ENCODE measurements around the gene BBS12.

DNA sequence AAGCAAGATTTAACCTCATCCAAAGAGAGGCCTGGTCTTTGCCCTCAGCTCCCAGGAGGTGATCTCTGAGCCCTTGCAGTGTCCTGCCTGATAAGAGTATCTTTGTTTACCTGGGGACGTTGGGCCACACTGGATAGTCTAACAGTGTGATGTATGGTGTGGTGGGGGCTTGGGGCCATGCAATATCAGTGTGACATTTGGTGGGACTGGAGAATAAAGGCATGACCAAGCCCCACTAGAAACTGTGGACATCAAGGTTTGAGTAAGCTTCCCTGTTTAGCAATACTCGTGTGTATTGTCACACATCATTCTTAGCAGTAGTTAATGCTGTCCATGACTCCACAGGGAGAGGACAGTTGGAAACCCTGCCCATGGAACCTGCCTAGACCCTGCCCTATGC lies 34.4 kb downstream of the BBS12 start:
- TF ChIP-seq, protein P1, sequence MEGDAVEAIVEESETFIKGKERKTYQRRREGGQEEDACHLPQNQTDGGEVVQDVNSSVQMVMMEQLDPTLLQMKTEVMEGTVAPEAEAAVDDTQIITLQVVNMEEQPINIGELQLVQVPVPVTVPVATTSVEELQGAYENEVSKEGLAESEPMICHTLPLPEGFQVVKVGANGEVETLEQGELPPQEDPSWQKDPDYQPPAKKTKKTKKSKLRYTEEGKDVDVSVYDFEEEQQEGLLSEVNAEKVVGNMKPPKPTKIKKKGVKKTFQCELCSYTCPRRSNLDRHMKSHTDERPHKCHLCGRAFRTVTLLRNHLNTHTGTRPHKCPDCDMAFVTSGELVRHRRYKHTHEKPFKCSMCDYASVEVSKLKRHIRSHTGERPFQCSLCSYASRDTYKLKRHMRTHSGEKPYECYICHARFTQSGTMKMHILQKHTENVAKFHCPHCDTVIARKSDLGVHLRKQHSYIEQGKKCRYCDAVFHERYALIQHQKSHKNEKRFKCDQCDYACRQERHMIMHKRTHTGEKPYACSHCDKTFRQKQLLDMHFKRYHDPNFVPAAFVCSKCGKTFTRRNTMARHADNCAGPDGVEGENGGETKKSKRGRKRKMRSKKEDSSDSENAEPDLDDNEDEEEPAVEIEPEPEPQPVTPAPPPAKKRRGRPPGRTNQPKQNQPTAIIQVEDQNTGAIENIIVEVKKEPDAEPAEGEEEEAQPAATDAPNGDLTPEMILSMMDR (IDR thresholded peaks at IDR 0.05): no peak
- TF ChIP-seq POLR2AphosphoS5 (IDR thresholded peaks at IDR 0.05): no peak

Measured in prostate gland (tissue), 2 donors.